Lower leg skin (tissue), 3 donors: ENCODE measurements around the gene DAO.

Experiments
- POLR2A ChIP-seq, 2 donors: fragments of 450-650 bp; IDR thresholded peaks; one replicate each; pipeline ENCODE4 v1.6.1; 2016 to 2017; ENCODE audit warnings: antibody characterized with exemption in 2 of 2, mild to moderate bottlenecking in 1 of 2, moderate library complexity in 1 of 2
- TF ChIP-seq, protein P1 (sequence below), 3 donors: fragments of 450-650 bp; IDR thresholded peaks; one replicate each; pipeline ENCODE4 v1.5.1; 2016; ENCODE audit warnings: antibody characterized with exemption in 3 of 3, mild to moderate bottlenecking in 3 of 3, moderate library complexity in 2 of 3

DNA sequence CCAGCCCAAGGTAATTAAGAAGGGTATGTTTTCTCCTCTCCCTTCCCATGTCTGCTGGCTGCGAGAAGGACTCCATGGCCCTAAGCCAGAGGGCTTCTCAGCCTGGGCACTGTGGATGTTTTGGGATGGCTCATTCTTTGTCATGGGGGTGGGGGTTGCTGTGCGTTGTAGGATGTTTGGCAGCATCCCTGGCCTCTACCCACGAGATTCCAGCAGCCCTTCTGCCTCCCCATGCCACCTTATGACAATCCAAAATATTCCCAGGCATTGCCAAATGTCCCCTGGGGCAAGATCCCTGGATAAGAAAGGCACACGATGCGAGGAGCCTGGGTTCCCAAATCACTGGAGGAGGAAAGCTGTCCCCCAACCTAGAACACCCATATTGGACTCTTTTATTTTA is 36.4 kb downstream of the DAO start:
- TF ChIP-seq, protein P1, sequence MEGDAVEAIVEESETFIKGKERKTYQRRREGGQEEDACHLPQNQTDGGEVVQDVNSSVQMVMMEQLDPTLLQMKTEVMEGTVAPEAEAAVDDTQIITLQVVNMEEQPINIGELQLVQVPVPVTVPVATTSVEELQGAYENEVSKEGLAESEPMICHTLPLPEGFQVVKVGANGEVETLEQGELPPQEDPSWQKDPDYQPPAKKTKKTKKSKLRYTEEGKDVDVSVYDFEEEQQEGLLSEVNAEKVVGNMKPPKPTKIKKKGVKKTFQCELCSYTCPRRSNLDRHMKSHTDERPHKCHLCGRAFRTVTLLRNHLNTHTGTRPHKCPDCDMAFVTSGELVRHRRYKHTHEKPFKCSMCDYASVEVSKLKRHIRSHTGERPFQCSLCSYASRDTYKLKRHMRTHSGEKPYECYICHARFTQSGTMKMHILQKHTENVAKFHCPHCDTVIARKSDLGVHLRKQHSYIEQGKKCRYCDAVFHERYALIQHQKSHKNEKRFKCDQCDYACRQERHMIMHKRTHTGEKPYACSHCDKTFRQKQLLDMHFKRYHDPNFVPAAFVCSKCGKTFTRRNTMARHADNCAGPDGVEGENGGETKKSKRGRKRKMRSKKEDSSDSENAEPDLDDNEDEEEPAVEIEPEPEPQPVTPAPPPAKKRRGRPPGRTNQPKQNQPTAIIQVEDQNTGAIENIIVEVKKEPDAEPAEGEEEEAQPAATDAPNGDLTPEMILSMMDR (IDR thresholded peaks at IDR 0.05) = no peak
- TF ChIP-seq POLR2A (IDR thresholded peaks at IDR 0.05) = no peak
